GM23338 (cell line): Measurements from ENCODE around the gene MRPS10. TPM values are rescaled to one million over a fixed set of nuclear protein-coding genes. Genes with fewer than 3 reads are reported as not detected.

ENCODE experiments used
- ATAC-seq: fragments of 200-7000 bp; cut with Tn5 transposase; 3 replicates; pipeline ENCODE4 v1.9.1; 2020
- DNase-seq: peaks from one replicate; pipeline ENCODE4 v3.0.0-alpha.2; 2015; ENCODE audit warnings: low spot score
- H2AFZ ChIP-seq: fragments of 200-600 bp; sonication (generic); 2 replicates; pipeline ENCODE4 v1.8.0; 2016; ENCODE audit warnings: antibody characterized with exemption, mild to moderate bottlenecking, moderate library complexity
- H3F3A ChIP-seq: fragments of 200-600 bp; sonication (generic); replicated peaks from 2 replicates; pipeline ENCODE4 v1.8.0; 2017; ENCODE audit warnings: antibody characterized with exemption, mixed run types, low read depth
- H3K27ac ChIP-seq: fragments of 200-600 bp; sonication (generic); 2 replicates; pipeline ENCODE4 v1.6.1; 2016; ENCODE audit warnings: low read depth
- H3K27me3 ChIP-seq: fragments of 200-600 bp; sonication (generic); 2 replicates; pipeline ENCODE4 v1.8.0; 2016; ENCODE audit warnings: mild to moderate bottlenecking, mixed run types, moderate library complexity; ENCODE audit not compliant: insufficient read depth
- H3K36me3 ChIP-seq: fragments of 200-600 bp; sonication (generic); 2 replicates; pipeline ENCODE4 v1.8.0; 2016; ENCODE audit warnings: mild to moderate bottlenecking; ENCODE audit not compliant: insufficient read depth
- H3K4me1 ChIP-seq: fragments of 200-600 bp; sonication (generic); 2 replicates; pipeline ENCODE4 v1.8.0; 2016; ENCODE audit warnings: mild to moderate bottlenecking, moderate library complexity; ENCODE audit not compliant: insufficient read depth
- H3K4me2 ChIP-seq: fragments of 200-600 bp; sonication (generic); 2 replicates; pipeline ENCODE4 v1.7.1; 2017; ENCODE audit warnings: mixed run types
- H3K4me3 ChIP-seq: fragments of 200-600 bp; sonication (generic); 2 replicates; pipeline ENCODE4 v1.6.1; 2016; ENCODE audit warnings: mixed run types
- H3K79me2 ChIP-seq: fragments of 200-600 bp; sonication (generic); replicated peaks from 2 replicates; pipeline ENCODE4 v1.8.0; 2017; ENCODE audit warnings: mild to moderate bottlenecking; ENCODE audit not compliant: insufficient read depth
- H3K9me2 ChIP-seq: fragments of 200-600 bp; sonication (generic); 2 replicates; pipeline ENCODE4 v1.8.0; 2017; ENCODE audit not compliant: insufficient read depth
- H4K20me1 ChIP-seq: fragments of 200-600 bp; sonication (generic); replicated peaks from 2 replicates; pipeline ENCODE4 v1.8.0; 2017; ENCODE audit warnings: mild to moderate bottlenecking; ENCODE audit not compliant: insufficient read depth
- H3K27ac Mint-ChIP-seq: 2 replicates; pipeline ENCODE4 v1.8.0; 2020; ENCODE audit warnings: inconsistent platforms, mild to moderate bottlenecking, moderate library complexity, mixed read lengths
- H3K27me3 Mint-ChIP-seq: 3 replicates; pipeline ENCODE4 v1.8.0; 2022; ENCODE audit warnings: low read depth, mild to moderate bottlenecking, moderate library complexity, mixed read lengths, inconsistent platforms; ENCODE audit not compliant: insufficient read depth, poor library complexity
- H3K36me3 Mint-ChIP-seq: 3 replicates; pipeline ENCODE4 v1.8.0; 2021; ENCODE audit warnings: low read depth, mild to moderate bottlenecking, inconsistent platforms, moderate library complexity, mixed read lengths
- H3K4me1 Mint-ChIP-seq: 3 replicates; pipeline ENCODE4 v1.8.0; 2020; ENCODE audit warnings: mild to moderate bottlenecking, inconsistent platforms, mixed read lengths
- H3K4me3 Mint-ChIP-seq: 3 replicates; pipeline ENCODE4 v1.8.0; 2021; ENCODE audit warnings: moderate library complexity, mild to moderate bottlenecking, inconsistent platforms, mixed read lengths
- H3K9me3 Mint-ChIP-seq: 3 replicates; pipeline ENCODE4 v1.8.0; 2020; ENCODE audit warnings: moderate library complexity, mild to moderate bottlenecking, inconsistent platforms, mixed read lengths
- CREB1 ChIP-seq: fragments of 250-450 bp; sonication (Bioruptor Pico); IDR thresholded peaks from 2 replicates; pipeline ENCODE4 v1.5.0; 2020; ENCODE audit warnings: low read depth, mild to moderate bottlenecking, moderate library complexity
- EZH2 ChIP-seq: fragments of 200-600 bp; sonication (generic); IDR thresholded peaks from one replicate; pipeline ENCODE4 v1.8.0; 2017; ENCODE audit warnings: antibody characterized with exemption, mild to moderate bottlenecking, low read depth; ENCODE audit not compliant: unreplicated experiment
- EZH2phosphoT487 ChIP-seq: fragments of 200-600 bp; sonication (generic); IDR thresholded peaks from one replicate; pipeline ENCODE4 v1.8.1; 2018; ENCODE audit warnings: antibody characterized with exemption; ENCODE audit not compliant: unreplicated experiment
- JUNB ChIP-seq: IDR thresholded peaks from one replicate; pipeline ENCODE4 v1.6.1; 2016; ENCODE audit warnings: antibody characterized with exemption; ENCODE audit not compliant: unreplicated experiment
- NANOG ChIP-seq: IDR thresholded peaks from 2 replicates; pipeline ENCODE4 v1.6.1; 2016; ENCODE audit warnings: antibody characterized with exemption, borderline replicate concordance
- POLR2AphosphoS5 ChIP-seq: IDR thresholded peaks from 2 replicates; pipeline ENCODE4 v1.6.1; 2016; ENCODE audit warnings: antibody characterized with exemption, low read depth
- STAT1 ChIP-seq: IDR thresholded peaks from one replicate; pipeline ENCODE4 v1.6.1; 2016; ENCODE audit warnings: antibody characterized with exemption; ENCODE audit not compliant: unreplicated experiment
- ZNF114 ChIP-seq: fragments of 250-450 bp; sonication (Bioruptor Pico); IDR thresholded peaks from 2 replicates; pipeline ENCODE4 v1.5.0; 2020; ENCODE audit warnings: mild to moderate bottlenecking, moderate library complexity
- ZNF331 ChIP-seq: fragments of 250-450 bp; sonication (Bioruptor Pico); IDR thresholded peaks from 2 replicates; pipeline ENCODE4 v1.5.0; 2020; ENCODE audit warnings: low read depth, mild to moderate bottlenecking, moderate library complexity
- polyA plus RNA-seq: library from polyadenylated mRNA; unstranded; fragments of >200 nt; fragmentation: Nextera tagmentation; extraction: Ambion mirVana; gene quantifications from 2 replicates; pipeline ENCODE4 v1.2.1, GENCODE V29; 2016
- total RNA-seq: library from RNA; depleted of rRNA; stranded (reverse); fragments of >200 nt; shearing (Covaris generic); gene quantifications from 2 replicates; pipeline ENCODE4 v1.2.3, GENCODE V29; 2014
- TF ChIP-seq, protein P1 (sequence below), 2 experiments: fragments of 200-600 bp in 1 of 2; sonication (generic) in 1 of 2; conservative IDR thresholded peaks; 2 replicates each; pipeline versions ENCODE4 v1.5.1 to v1.6.1; 2016 to 2017; ENCODE audit warnings: antibody characterized with exemption in 2 of 2, low read depth in 2 of 2, mild to moderate bottlenecking in 2 of 2, moderate library complexity in 1 of 2
- TF ChIP-seq, protein P2 (sequence below): fragments of 250-450 bp; sonication (Bioruptor Pico); IDR thresholded peaks from 2 replicates; pipeline ENCODE4 v1.5.0; 2020; ENCODE audit warnings: mild to moderate bottlenecking, moderate library complexity
- TF ChIP-seq, protein P3 (sequence below): IDR thresholded peaks from 2 replicates; pipeline ENCODE4 v1.6.1; 2016; ENCODE audit warnings: antibody characterized with exemption

Gene MRPS10
- total and polyA plus RNA-seq, 2 experiments from 2014 or later = 36.2 to 42.7 TPM

DNA sequence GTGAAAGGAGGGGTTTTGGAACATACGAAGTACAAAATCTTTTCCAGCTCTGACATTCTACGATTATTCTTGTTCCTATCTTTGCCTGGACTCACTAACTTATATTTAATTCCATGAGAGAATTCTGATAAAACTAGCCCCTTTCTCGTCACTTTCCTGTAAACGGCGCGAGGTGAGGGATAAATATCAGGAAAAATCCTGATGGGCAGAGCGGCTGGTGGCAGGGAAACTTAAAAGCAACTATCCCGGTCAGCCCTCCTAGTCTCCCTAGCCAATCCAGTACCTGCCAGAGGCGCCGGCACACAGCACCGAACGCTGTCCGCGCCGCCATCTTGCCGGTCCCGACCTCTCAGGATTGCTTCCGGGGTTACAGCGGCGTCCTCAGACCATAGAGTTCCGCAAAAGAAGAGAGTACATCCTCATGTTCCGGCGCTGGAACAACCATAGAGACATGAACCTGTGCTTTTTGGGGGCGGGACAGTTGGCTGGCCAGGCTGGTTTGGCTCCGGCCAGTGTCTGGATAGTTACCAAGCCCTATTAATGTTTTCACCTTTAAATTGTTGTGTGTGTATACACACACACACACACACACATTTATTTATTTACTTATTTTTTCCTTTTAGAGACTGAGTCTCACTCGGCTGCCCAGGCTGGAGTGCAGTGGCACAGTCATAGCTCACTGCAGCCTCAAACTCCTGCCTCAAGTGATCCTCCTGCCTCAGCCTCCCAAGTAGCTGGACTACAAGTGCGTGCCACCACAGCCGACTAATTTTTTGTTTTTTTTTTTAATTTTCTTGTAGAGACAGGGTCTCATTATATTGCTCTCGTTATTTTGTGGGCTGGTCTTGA lies at the start of gene MRPS10 (continued):
- no peak for TF ChIP-seq NANOG

DNA sequence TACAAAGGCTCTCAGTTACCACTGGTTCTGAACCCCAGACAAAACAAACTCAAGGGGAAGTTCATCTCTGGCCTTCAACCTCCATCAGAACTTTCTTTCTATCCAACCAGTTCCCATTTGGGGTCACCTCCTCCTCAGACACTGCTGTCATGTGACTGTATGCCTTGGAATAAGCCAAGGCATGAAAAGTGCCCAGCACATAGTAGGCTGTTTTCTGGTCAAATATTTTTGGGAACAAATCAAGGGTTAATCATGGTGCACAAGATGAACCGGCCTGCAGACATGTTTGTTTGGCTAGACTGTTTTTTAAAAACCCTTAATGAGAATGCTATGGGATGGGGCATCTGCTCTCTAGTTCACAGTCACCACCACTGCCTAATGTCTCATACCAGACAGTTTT lies 48.9 kb upstream of the MRPS10 start:
- ATAC-seq (no peak), DNase-seq (no peak)
- Histone ChIP-seq H3K9me2 (no peaks in the 10 kb centered on the region), H3K4me3 (no peak overlapping the region), H3K36me3 (peaks cover 5% of the 10 kb centered on the region; the same call in 1 of the 2 replicates), H3F3A (no peaks in the 10 kb centered on the region), H3K4me1 (peaks cover 4% of the 10 kb centered on the region; the same call in 1 of the 2 replicates), H3K4me2 (no peak overlapping the region), H3K79me2 (no peaks in the 10 kb centered on the region), H3K27ac (no peak overlapping the region), H2AFZ (no peak overlapping the region), H3K27me3 (no peaks in the 10 kb centered on the region), H4K20me1 (peaks cover 3% of the 10 kb centered on the region)
- Mint-ChIP-seq H3K27me3 (peaks cover 16% of the 10 kb centered on the region), H3K9me3 (no peaks in the 10 kb centered on the region), H3K4me1 (peaks cover 16% of the 10 kb centered on the region), H3K4me3 (no peak overlapping the region), H3K27ac (no peak overlapping the region), H3K36me3 (peaks cover 39% of the 10 kb centered on the region)
- TF ChIP-seq ZNF114 (CRISPR knock-in tag) (no peak), ZNF331 (CRISPR knock-in tag) (no peak), CREB1 (CRISPR knock-in tag) (no peak), NANOG (no peak), JUNB (no peak), EZH2phosphoT487 (no peak), STAT1 (no peak), POLR2AphosphoS5 (no peak), EZH2 (no peak)
- TF ChIP-seq, protein P1, sequence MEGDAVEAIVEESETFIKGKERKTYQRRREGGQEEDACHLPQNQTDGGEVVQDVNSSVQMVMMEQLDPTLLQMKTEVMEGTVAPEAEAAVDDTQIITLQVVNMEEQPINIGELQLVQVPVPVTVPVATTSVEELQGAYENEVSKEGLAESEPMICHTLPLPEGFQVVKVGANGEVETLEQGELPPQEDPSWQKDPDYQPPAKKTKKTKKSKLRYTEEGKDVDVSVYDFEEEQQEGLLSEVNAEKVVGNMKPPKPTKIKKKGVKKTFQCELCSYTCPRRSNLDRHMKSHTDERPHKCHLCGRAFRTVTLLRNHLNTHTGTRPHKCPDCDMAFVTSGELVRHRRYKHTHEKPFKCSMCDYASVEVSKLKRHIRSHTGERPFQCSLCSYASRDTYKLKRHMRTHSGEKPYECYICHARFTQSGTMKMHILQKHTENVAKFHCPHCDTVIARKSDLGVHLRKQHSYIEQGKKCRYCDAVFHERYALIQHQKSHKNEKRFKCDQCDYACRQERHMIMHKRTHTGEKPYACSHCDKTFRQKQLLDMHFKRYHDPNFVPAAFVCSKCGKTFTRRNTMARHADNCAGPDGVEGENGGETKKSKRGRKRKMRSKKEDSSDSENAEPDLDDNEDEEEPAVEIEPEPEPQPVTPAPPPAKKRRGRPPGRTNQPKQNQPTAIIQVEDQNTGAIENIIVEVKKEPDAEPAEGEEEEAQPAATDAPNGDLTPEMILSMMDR (conservative IDR thresholded peaks at IDR 0.05; ENCODE audit: low read depth in 2 of 2) = no peak
- TF ChIP-seq, protein P2, sequence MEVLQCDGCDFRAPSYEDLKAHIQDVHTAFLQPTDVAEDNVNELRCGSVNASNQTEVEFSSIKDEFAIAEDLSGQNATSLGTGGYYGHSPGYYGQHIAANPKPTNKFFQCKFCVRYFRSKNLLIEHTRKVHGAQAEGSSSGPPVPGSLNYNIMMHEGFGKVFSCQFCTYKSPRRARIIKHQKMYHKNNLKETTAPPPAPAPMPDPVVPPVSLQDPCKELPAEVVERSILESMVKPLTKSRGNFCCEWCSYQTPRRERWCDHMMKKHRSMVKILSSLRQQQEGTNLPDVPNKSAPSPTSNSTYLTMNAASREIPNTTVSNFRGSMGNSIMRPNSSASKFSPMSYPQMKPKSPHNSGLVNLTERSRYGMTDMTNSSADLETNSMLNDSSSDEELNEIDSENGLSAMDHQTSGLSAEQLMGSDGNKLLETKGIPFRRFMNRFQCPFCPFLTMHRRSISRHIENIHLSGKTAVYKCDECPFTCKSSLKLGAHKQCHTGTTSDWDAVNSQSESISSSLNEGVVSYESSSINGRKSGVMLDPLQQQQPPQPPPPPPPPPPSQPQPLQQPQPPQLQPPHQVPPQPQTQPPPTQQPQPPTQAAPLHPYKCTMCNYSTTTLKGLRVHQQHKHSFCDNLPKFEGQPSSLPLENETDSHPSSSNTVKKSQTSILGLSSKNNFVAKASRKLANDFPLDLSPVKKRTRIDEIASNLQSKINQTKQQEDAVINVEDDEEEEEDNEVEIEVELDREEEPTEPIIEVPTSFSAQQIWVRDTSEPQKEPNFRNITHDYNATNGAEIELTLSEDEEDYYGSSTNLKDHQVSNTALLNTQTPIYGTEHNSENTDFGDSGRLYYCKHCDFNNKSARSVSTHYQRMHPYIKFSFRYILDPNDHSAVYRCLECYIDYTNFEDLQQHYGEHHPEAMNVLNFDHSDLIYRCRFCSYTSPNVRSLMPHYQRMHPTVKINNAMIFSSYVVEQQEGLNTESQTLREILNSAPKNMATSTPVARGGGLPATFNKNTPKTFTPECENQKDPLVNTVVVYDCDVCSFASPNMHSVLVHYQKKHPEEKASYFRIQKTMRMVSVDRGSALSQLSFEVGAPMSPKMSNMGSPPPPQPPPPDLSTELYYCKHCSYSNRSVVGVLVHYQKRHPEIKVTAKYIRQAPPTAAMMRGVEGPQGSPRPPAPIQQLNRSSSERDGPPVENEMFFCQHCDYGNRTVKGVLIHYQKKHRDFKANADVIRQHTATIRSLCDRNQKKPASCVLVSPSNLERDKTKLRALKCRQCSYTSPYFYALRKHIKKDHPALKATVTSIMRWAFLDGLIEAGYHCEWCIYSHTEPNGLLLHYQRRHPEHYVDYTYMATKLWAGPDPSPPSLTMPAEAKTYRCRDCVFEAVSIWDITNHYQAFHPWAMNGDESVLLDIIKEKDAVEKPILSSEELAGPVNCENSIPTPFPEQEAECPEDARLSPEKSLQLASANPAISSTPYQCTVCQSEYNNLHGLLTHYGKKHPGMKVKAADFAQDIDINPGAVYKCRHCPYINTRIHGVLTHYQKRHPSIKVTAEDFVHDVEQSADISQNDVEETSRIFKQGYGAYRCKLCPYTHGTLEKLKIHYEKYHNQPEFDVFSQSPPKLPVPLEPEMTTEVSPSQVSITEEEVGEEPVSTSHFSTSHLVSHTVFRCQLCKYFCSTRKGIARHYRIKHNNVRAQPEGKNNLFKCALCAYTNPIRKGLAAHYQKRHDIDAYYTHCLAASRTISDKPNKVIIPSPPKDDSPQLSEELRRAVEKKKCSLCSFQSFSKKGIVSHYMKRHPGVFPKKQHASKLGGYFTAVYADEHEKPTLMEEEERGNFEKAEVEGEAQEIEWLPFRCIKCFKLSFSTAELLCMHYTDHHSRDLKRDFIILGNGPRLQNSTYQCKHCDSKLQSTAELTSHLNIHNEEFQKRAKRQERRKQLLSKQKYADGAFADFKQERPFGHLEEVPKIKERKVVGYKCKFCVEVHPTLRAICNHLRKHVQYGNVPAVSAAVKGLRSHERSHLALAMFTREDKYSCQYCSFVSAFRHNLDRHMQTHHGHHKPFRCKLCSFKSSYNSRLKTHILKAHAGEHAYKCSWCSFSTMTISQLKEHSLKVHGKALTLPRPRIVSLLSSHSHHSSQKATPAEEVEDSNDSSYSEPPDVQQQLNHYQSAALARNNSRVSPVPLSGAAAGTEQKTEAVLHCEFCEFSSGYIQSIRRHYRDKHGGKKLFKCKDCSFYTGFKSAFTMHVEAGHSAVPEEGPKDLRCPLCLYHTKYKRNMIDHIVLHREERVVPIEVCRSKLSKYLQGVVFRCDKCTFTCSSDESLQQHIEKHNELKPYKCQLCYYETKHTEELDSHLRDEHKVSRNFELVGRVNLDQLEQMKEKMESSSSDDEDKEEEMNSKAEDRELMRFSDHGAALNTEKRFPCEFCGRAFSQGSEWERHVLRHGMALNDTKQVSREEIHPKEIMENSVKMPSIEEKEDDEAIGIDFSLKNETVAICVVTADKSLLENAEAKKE (CRISPR knock-in tag) = no peak
- TF ChIP-seq, protein P3, sequence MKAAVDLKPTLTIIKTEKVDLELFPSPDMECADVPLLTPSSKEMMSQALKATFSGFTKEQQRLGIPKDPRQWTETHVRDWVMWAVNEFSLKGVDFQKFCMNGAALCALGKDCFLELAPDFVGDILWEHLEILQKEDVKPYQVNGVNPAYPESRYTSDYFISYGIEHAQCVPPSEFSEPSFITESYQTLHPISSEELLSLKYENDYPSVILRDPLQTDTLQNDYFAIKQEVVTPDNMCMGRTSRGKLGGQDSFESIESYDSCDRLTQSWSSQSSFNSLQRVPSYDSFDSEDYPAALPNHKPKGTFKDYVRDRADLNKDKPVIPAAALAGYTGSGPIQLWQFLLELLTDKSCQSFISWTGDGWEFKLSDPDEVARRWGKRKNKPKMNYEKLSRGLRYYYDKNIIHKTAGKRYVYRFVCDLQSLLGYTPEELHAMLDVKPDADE = no peak
